HepG2 (cell line): Measurements from ENCODE around the gene RPEL1.

Experiments
- RAD51 ChIP-seq: fragments of 450-650 bp; IDR thresholded peaks from 2 replicates; pipeline ENCODE4 v1.6.1; 2016; ENCODE audit warnings: borderline replicate concordance
- RFX5 ChIP-seq: IDR thresholded peaks from 2 replicates; pipeline ENCODE4 v1.6.1; 2011; ENCODE audit warnings: low read depth, low read length, improper control_type of control experiment
- ZNF841 ChIP-seq: sonication (generic); formaldehyde crosslinking; IDR thresholded peaks from 2 replicates; pipeline ENCODE4 v1.8.1; 2023; ENCODE audit warnings: missing genetic modification reagents, borderline replicate concordance
- TF ChIP-seq, protein P1 (sequence below): sonication (generic); formaldehyde crosslinking; IDR thresholded peaks from 2 replicates; pipeline ENCODE4 v1.5.0; 2020; ENCODE audit warnings: mild to moderate bottlenecking, missing genetic modification reagents, moderate library complexity

DNA sequence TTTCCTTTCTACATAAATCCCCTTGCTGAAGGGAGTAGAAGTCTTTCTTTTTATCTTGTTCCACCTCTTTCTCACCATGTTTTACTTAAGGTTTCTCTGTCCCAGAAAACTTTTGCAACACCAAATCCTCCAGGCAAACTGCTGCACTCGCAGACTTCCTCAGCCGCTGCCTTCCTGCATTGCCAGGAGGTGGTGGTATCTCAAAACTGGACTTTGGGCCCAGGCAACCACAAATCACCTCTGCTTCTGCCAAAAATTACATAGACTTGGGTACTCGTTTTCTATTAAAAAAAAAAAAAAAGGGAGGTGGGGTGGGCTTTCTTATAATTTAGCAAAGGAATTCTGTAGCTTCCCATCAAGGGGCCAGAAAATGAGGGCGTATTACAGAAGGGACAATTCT lies 45.9 kb downstream of the RPEL1 start:
- TF ChIP-seq, protein P1, sequence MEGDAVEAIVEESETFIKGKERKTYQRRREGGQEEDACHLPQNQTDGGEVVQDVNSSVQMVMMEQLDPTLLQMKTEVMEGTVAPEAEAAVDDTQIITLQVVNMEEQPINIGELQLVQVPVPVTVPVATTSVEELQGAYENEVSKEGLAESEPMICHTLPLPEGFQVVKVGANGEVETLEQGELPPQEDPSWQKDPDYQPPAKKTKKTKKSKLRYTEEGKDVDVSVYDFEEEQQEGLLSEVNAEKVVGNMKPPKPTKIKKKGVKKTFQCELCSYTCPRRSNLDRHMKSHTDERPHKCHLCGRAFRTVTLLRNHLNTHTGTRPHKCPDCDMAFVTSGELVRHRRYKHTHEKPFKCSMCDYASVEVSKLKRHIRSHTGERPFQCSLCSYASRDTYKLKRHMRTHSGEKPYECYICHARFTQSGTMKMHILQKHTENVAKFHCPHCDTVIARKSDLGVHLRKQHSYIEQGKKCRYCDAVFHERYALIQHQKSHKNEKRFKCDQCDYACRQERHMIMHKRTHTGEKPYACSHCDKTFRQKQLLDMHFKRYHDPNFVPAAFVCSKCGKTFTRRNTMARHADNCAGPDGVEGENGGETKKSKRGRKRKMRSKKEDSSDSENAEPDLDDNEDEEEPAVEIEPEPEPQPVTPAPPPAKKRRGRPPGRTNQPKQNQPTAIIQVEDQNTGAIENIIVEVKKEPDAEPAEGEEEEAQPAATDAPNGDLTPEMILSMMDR (CRISPR knock-in tag), result no peak
- TF ChIP-seq RAD51 (no peak), RFX5 (no peak), ZNF841 (CRISPR knock-in tag) (no peak)
